Activated CD8-positive, alpha-beta T cell treated with anti-CD3 and anti-CD28 coated beads for 36 hours (primary cell): ENCODE data around the gene PDE9A. TPM values are rescaled to one million over a fixed set of nuclear protein-coding genes. Genes with fewer than 3 reads are reported as not detected.
A peak's percentile ranks its signal among the peaks of the same experiment; 100 is the strongest.

Experiments used
- ATAC-seq: fragments of 200-7000 bp; cut with Tn5 transposase; one replicate; pipeline ENCODE4 v1.10.0; 2021; ENCODE audit warnings: mild to moderate bottlenecking, moderate library complexity
- CTCF ChIA-PET: fragments of 350-600 bp; sonication (Branson Sonifier 250); formaldehyde crosslinking; loops from one replicate; lab custom pipeline; 2021; ENCODE audit warnings: antibody characterized with exemption; lab: Charles Lee
- POLR2A ChIA-PET: fragments of 350-600 bp; sonication (Branson Sonifier 250); formaldehyde crosslinking; loops from one replicate; lab custom pipeline; 2021; ENCODE audit warnings: antibody characterized with exemption; lab: Charles Lee
- DNase-seq: peaks from one replicate; pipeline ENCODE4 v3.0.0-alpha.2; 2020
- H3K27ac Mint-ChIP-seq: one replicate; pipeline ENCODE4 v1.8.0; 2021; ENCODE audit warnings: mild to moderate bottlenecking, mixed read lengths
- H3K27me3 Mint-ChIP-seq: one replicate; pipeline ENCODE4 v1.8.0; 2021; ENCODE audit warnings: mixed read lengths
- H3K36me3 Mint-ChIP-seq: one replicate; pipeline ENCODE4 v1.8.0; 2021; ENCODE audit warnings: low read depth, mixed read lengths
- H3K4me1 Mint-ChIP-seq: one replicate; pipeline ENCODE4 v1.8.0; 2021; ENCODE audit warnings: low read depth, mixed read lengths
- H3K4me3 Mint-ChIP-seq: one replicate; pipeline ENCODE4 v1.8.0; 2021; ENCODE audit warnings: mild to moderate bottlenecking, moderate library complexity, mixed read lengths
- H3K9me3 Mint-ChIP-seq: one replicate; pipeline ENCODE4 v1.8.0; 2021; ENCODE audit warnings: mixed read lengths
- CTCF ChIP-seq: fragments of 200-600 bp; IDR thresholded peaks from one replicate; pipeline ENCODE4 v1.8.0; 2022; ENCODE audit warnings: antibody characterized with exemption, mild to moderate bottlenecking
- intact Hi-C: fragments of 100-400 bp; cut with micrococcal nuclease; formaldehyde crosslinking; loops from one replicate; pipeline ENCODE4 v1.10.0; 2022
- total RNA-seq, 2 experiments: library from RNA; stranded (reverse); gene quantifications; one replicate each; pipeline ENCODE4 v1.2.3, GENCODE V29; 2021

The PDE9A gene
- total RNA-seq, 2 experiments from 2014 or later: 11.1 to 11.5 TPM

- Mint-ChIP-seq H3K36me3 (no peaks in the 10 kb centered on the region), H3K27ac (no peak overlapping the region), H3K9me3 (no peaks in the 10 kb centered on the region), H3K27me3 (no peaks in the 10 kb centered on the region), H3K4me1 (peaks cover 2% of the 10 kb centered on the region), H3K4me3 (no peak overlapping the region)
- DNase-seq: no peak
- CTCF ChIA-PET: interaction anchor here (1.2 to 1.4 kb wide), 2 partner anchors 17 to 148 kb away, joined by 4 read pairs; no protein-coding TSS in a partner anchor
- TF ChIP-seq CTCF: no peak
- POLR2A ChIA-PET: interaction anchor here (0.5 kb wide), 1 partner anchor 392 kb away, joined by 3 read pairs; no protein-coding TSS in a partner anchor
- intact Hi-C loops: loop anchor here (10.0 kb wide), 1 partner anchor 154 kb away; no protein-coding TSS in a partner anchor
- ATAC-seq: peak; percentile 42
Measured at GRCh38 chr21:42670884-42671283, 17.5 kb downstream of the PDE9A start.

GRCh38 chr21:42671778-42672593 lies 18.6 kb downstream of the PDE9A start:
- H3K4me1 Mint-ChIP-seq: peaks cover 2% of the 10 kb centered on the region
- no peak for TF ChIP-seq CTCF
- ChIA-PET POLR2A (interaction anchor here (0.6 to 1.4 kb wide), 4 partner anchors 16 to 143 kb away, joined by 3 read pairs; no protein-coding TSS in a partner anchor), CTCF (interaction anchor here (0.7 to 1.4 kb wide), 4 partner anchors 18 to 147 kb away, joined by 3 to 4 read pairs (median 4); no protein-coding TSS in a partner anchor)
- H3K36me3 Mint-ChIP-seq: no peaks in the 10 kb centered on the region
- H3K4me3 Mint-ChIP-seq: no peak overlapping the region
- intact Hi-C loops: loop anchor here (10.0 kb wide), 1 partner anchor 153 kb away; no protein-coding TSS in a partner anchor
- H3K27ac Mint-ChIP-seq: no peak overlapping the region
- ATAC-seq (no peak), DNase-seq (peak; percentile 32)
- no peaks in the 10 kb centered on the region for H3K27me3 Mint-ChIP-seq
- H3K9me3 Mint-ChIP-seq: no peaks in the 10 kb centered on the region

- intact Hi-C loops: loop anchor here (10.0 kb wide), 1 partner anchor 152 kb away; no protein-coding TSS in a partner anchor
- H3K4me1 Mint-ChIP-seq: peaks cover 4% of the 10 kb centered on the region
- DNase-seq (no peak), ATAC-seq (no peak)
- no peak for TF ChIP-seq CTCF
- no peaks in the 10 kb centered on the region for H3K27me3 Mint-ChIP-seq
- CTCF ChIA-PET: interaction anchor here (0.7 to 1.3 kb wide), 2 partner anchors 91 to 145 kb away, joined by 3 to 4 read pairs; no protein-coding TSS in a partner anchor
- no peaks in the 10 kb centered on the region for H3K9me3 Mint-ChIP-seq
- no peak overlapping the region for H3K4me3 Mint-ChIP-seq
- H3K27ac Mint-ChIP-seq: no peak overlapping the region
- no peaks in the 10 kb centered on the region for H3K36me3 Mint-ChIP-seq
- POLR2A ChIA-PET: interaction anchor here (1.0 to 1.4 kb wide), 4 partner anchors 10 to 30 kb away, joined by 3 read pairs; no protein-coding TSS in a partner anchor
Measured at GRCh38 chr21:42672699-42673458, 19.5 kb downstream of the PDE9A start.

- no peaks in the 10 kb centered on the region for H3K9me3 Mint-ChIP-seq
- no peak overlapping the region for H3K4me3 Mint-ChIP-seq
- no peak overlapping the region for H3K27ac Mint-ChIP-seq
- ChIA-PET POLR2A (interaction anchor here (1.0 kb wide), 1 partner anchor 9 kb away, joined by 3 read pairs; no protein-coding TSS in a partner anchor), CTCF (no interaction called here)
- intact Hi-C loops: loop anchor here (10.0 kb wide), 1 partner anchor 151 kb away; no protein-coding TSS in a partner anchor
- ATAC-seq (no peak), DNase-seq (no peak)
- TF ChIP-seq CTCF: no peak
- no peaks in the 10 kb centered on the region for H3K27me3 Mint-ChIP-seq
- peaks cover 13% of the 10 kb centered on the region for H3K4me1 Mint-ChIP-seq
- no peaks in the 10 kb centered on the region for H3K36me3 Mint-ChIP-seq
Measured at GRCh38 chr21:42673633-42674328, 20.4 kb downstream of the PDE9A start.
